GM12892 (cell line): Measurements from ENCODE around the gene ITGA8.

Experiments
- POLR2A ChIP-seq: IDR thresholded peaks from 2 replicates; pipeline ENCODE4 v1.6.1; 2011; ENCODE audit warnings: low read depth, low read length, control low read depth
- POLR2AphosphoS5 ChIP-seq: IDR thresholded peaks from 2 replicates; pipeline ENCODE4 v1.6.1; 2011; ENCODE audit warnings: low read depth, low read length, control low read depth

DNA sequence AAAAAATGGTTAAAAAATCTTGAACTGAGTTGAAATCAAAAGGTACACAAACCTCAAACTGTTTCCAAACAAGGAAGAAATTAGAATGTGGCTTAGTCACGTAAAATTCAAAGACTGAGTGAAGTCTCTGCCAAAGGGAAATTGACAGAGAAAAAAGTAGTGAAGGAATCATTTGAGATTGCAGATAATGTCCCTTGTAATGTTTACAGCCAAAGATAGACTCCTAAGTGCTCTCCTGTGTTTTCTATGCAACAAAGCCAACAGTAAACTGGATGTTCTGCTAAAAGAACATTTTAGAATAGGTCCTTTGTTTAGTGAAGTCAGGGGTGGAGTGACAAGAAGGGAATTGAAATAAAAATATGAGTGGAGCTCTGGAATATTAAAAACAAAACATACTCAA lies 117.9 kb downstream of the ITGA8 start:
- TF ChIP-seq POLR2A (no peak), POLR2AphosphoS5 (no peak)
